GM23338 (cell line): ENCODE results near the gene TP53BP2. TPM values are rescaled to one million over a fixed set of nuclear protein-coding genes. Genes with fewer than 3 reads are reported as not detected.

Experiments
- ATAC-seq: fragments of 200-7000 bp; cut with Tn5 transposase; 3 replicates; pipeline ENCODE4 v1.9.1; 2020
- DNase-seq: peaks from one replicate; pipeline ENCODE4 v3.0.0-alpha.2; 2015; ENCODE audit warnings: low spot score
- H2AFZ ChIP-seq: fragments of 200-600 bp; sonication (generic); 2 replicates; pipeline ENCODE4 v1.8.0; 2016; ENCODE audit warnings: antibody characterized with exemption, mild to moderate bottlenecking, moderate library complexity
- H3F3A ChIP-seq: fragments of 200-600 bp; sonication (generic); replicated peaks from 2 replicates; pipeline ENCODE4 v1.8.0; 2017; ENCODE audit warnings: antibody characterized with exemption, mixed run types, low read depth
- H3K27ac ChIP-seq: fragments of 200-600 bp; sonication (generic); 2 replicates; pipeline ENCODE4 v1.6.1; 2016; ENCODE audit warnings: low read depth
- H3K27me3 ChIP-seq: fragments of 200-600 bp; sonication (generic); 2 replicates; pipeline ENCODE4 v1.8.0; 2016; ENCODE audit warnings: mild to moderate bottlenecking, mixed run types, moderate library complexity; ENCODE audit not compliant: insufficient read depth
- H3K36me3 ChIP-seq: fragments of 200-600 bp; sonication (generic); 2 replicates; pipeline ENCODE4 v1.8.0; 2016; ENCODE audit warnings: mild to moderate bottlenecking; ENCODE audit not compliant: insufficient read depth
- H3K4me1 ChIP-seq: fragments of 200-600 bp; sonication (generic); 2 replicates; pipeline ENCODE4 v1.8.0; 2016; ENCODE audit warnings: mild to moderate bottlenecking, moderate library complexity; ENCODE audit not compliant: insufficient read depth
- H3K4me2 ChIP-seq: fragments of 200-600 bp; sonication (generic); 2 replicates; pipeline ENCODE4 v1.7.1; 2017; ENCODE audit warnings: mixed run types
- H3K4me3 ChIP-seq: fragments of 200-600 bp; sonication (generic); 2 replicates; pipeline ENCODE4 v1.6.1; 2016; ENCODE audit warnings: mixed run types
- H3K79me2 ChIP-seq: fragments of 200-600 bp; sonication (generic); replicated peaks from 2 replicates; pipeline ENCODE4 v1.8.0; 2017; ENCODE audit warnings: mild to moderate bottlenecking; ENCODE audit not compliant: insufficient read depth
- H3K9me2 ChIP-seq: fragments of 200-600 bp; sonication (generic); 2 replicates; pipeline ENCODE4 v1.8.0; 2017; ENCODE audit not compliant: insufficient read depth
- H4K20me1 ChIP-seq: fragments of 200-600 bp; sonication (generic); replicated peaks from 2 replicates; pipeline ENCODE4 v1.8.0; 2017; ENCODE audit warnings: mild to moderate bottlenecking; ENCODE audit not compliant: insufficient read depth
- H3K27ac Mint-ChIP-seq: 2 replicates; pipeline ENCODE4 v1.8.0; 2020; ENCODE audit warnings: inconsistent platforms, mild to moderate bottlenecking, moderate library complexity, mixed read lengths
- H3K27me3 Mint-ChIP-seq: 3 replicates; pipeline ENCODE4 v1.8.0; 2022; ENCODE audit warnings: low read depth, mild to moderate bottlenecking, moderate library complexity, mixed read lengths, inconsistent platforms; ENCODE audit not compliant: insufficient read depth, poor library complexity
- H3K36me3 Mint-ChIP-seq: 3 replicates; pipeline ENCODE4 v1.8.0; 2021; ENCODE audit warnings: low read depth, mild to moderate bottlenecking, inconsistent platforms, moderate library complexity, mixed read lengths
- H3K4me1 Mint-ChIP-seq: 3 replicates; pipeline ENCODE4 v1.8.0; 2020; ENCODE audit warnings: mild to moderate bottlenecking, inconsistent platforms, mixed read lengths
- H3K4me3 Mint-ChIP-seq: 3 replicates; pipeline ENCODE4 v1.8.0; 2021; ENCODE audit warnings: moderate library complexity, mild to moderate bottlenecking, inconsistent platforms, mixed read lengths
- H3K9me3 Mint-ChIP-seq: 3 replicates; pipeline ENCODE4 v1.8.0; 2020; ENCODE audit warnings: moderate library complexity, mild to moderate bottlenecking, inconsistent platforms, mixed read lengths
- JUNB ChIP-seq: IDR thresholded peaks from one replicate; pipeline ENCODE4 v1.6.1; 2016; ENCODE audit warnings: antibody characterized with exemption; ENCODE audit not compliant: unreplicated experiment
- ZNF331 ChIP-seq: fragments of 250-450 bp; sonication (Bioruptor Pico); IDR thresholded peaks from 2 replicates; pipeline ENCODE4 v1.5.0; 2020; ENCODE audit warnings: low read depth, mild to moderate bottlenecking, moderate library complexity
- ZNF462 ChIP-seq: fragments of 250-450 bp; sonication (Bioruptor Pico); IDR thresholded peaks from 2 replicates; pipeline ENCODE4 v1.5.0; 2020; ENCODE audit warnings: mild to moderate bottlenecking, moderate library complexity
- polyA plus RNA-seq: library from polyadenylated mRNA; unstranded; fragments of >200 nt; fragmentation: Nextera tagmentation; extraction: Ambion mirVana; gene quantifications from 2 replicates; pipeline ENCODE4 v1.2.1, GENCODE V29; 2016
- total RNA-seq: library from RNA; depleted of rRNA; stranded (reverse); fragments of >200 nt; shearing (Covaris generic); gene quantifications from 2 replicates; pipeline ENCODE4 v1.2.3, GENCODE V29; 2014
- TF ChIP-seq, protein P1 (sequence below): IDR thresholded peaks from one replicate; pipeline ENCODE4 v1.6.1; 2018; ENCODE audit warnings: antibody characterized with exemption; ENCODE audit not compliant: unreplicated experiment

TP53BP2 gene
- total and polyA plus RNA-seq, 2 experiments from 2014 or later: 10.1 to 32.9 TPM

- no peak for TF ChIP-seq ZNF462 (CRISPR knock-in tag)
- TF ChIP-seq, protein P1, sequence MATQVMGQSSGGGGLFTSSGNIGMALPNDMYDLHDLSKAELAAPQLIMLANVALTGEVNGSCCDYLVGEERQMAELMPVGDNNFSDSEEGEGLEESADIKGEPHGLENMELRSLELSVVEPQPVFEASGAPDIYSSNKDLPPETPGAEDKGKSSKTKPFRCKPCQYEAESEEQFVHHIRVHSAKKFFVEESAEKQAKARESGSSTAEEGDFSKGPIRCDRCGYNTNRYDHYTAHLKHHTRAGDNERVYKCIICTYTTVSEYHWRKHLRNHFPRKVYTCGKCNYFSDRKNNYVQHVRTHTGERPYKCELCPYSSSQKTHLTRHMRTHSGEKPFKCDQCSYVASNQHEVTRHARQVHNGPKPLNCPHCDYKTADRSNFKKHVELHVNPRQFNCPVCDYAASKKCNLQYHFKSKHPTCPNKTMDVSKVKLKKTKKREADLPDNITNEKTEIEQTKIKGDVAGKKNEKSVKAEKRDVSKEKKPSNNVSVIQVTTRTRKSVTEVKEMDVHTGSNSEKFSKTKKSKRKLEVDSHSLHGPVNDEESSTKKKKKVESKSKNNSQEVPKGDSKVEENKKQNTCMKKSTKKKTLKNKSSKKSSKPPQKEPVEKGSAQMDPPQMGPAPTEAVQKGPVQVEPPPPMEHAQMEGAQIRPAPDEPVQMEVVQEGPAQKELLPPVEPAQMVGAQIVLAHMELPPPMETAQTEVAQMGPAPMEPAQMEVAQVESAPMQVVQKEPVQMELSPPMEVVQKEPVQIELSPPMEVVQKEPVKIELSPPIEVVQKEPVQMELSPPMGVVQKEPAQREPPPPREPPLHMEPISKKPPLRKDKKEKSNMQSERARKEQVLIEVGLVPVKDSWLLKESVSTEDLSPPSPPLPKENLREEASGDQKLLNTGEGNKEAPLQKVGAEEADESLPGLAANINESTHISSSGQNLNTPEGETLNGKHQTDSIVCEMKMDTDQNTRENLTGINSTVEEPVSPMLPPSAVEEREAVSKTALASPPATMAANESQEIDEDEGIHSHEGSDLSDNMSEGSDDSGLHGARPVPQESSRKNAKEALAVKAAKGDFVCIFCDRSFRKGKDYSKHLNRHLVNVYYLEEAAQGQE: no peak
Observed at GRCh38 chr1:223776826-223777454, 68.8 kb downstream of the TP53BP2 start (continued).

GRCh38 chr1:223776075-223776814, 69.5 kb downstream of the TP53BP2 start:
- no peaks in the 10 kb centered on the region for H3K9me2 ChIP-seq
- no peaks in the 10 kb centered on the region for H3K27me3 ChIP-seq
- TF ChIP-seq ZNF331 (CRISPR knock-in tag) (no peak), JUNB (no peak)
- Mint-ChIP-seq H3K27ac (peak overlapping the region; percentile 60), H3K4me1 (peaks cover 11% of the 10 kb centered on the region), H3K36me3 (peaks cover 58% of the 10 kb centered on the region), H3K4me3 (no peak overlapping the region), H3K27me3 (peaks cover 5% of the 10 kb centered on the region), H3K9me3 (no peaks in the 10 kb centered on the region)
- no peak overlapping the region for H3K27ac ChIP-seq
- peaks cover 24% of the 10 kb centered on the region for H3K36me3 ChIP-seq
- no peaks in the 10 kb centered on the region for H3K79me2 ChIP-seq
- no peak overlapping the region for H3K4me2 ChIP-seq
- no peak overlapping the region for H3K4me3 ChIP-seq
- 0 out of 2 replicates have a peak, but pooled peaks cover 7% of the 10 kb centered on the region for H3K4me1 ChIP-seq
- DNase-seq (no peak), ATAC-seq (no peak)
- H2AFZ ChIP-seq: no peak overlapping the region
- H4K20me1 ChIP-seq: peaks cover 4% of the 10 kb centered on the region
- no peaks in the 10 kb centered on the region for H3F3A ChIP-seq
